GM13976 (cell line): Measurements from ENCODE around the gene CGB5.

Experiments
- DNase-seq: peaks from one replicate; pipeline ENCODE4 v3.0.0; 2012; ENCODE audit warnings: low spot score
- in situ Hi-C: fragments of 300-500 bp; cut with MboI; formaldehyde crosslinking; loops from one replicate; pipeline ENCODE4 v1.12.0; 2022; ENCODE audit warnings: low sequenced_read_pairs, mixed read lengths, inconsistent platforms; ENCODE audit not compliant: unreplicated experiment
- TF ChIP-seq, protein P1 (sequence below): IDR thresholded peaks from 2 replicates; pipeline ENCODE4 v1.5.1; 2012; ENCODE audit warnings: borderline replicate concordance, mild to moderate bottlenecking; ENCODE audit not compliant: insufficient read depth; ENCODE audit errors: extremely low read depth, missing control alignments, control extremely low read depth

CGB5 gene

DNA sequence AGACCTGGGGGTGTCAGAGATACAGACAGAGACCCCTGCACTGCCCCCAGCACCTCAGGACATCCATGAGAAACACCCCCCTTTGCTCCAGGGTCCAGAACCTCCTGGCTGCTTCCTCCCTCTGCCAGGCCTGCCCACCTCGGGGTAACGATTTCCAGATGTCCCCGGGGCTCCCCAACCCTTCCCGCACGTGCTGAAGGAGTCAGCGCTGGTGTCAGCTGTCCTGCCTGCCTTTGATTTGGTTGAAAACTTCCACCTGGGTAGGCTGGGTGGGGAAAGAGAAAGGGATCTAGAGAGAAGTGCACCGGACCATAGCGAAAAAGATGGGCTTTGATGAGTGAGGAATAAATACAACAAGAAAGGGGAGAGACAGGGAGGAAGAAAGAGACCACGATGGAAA lies 15.4 kb downstream of the CGB5 start:
- in situ Hi-C loops = no loop called here
- TF ChIP-seq, protein P1, sequence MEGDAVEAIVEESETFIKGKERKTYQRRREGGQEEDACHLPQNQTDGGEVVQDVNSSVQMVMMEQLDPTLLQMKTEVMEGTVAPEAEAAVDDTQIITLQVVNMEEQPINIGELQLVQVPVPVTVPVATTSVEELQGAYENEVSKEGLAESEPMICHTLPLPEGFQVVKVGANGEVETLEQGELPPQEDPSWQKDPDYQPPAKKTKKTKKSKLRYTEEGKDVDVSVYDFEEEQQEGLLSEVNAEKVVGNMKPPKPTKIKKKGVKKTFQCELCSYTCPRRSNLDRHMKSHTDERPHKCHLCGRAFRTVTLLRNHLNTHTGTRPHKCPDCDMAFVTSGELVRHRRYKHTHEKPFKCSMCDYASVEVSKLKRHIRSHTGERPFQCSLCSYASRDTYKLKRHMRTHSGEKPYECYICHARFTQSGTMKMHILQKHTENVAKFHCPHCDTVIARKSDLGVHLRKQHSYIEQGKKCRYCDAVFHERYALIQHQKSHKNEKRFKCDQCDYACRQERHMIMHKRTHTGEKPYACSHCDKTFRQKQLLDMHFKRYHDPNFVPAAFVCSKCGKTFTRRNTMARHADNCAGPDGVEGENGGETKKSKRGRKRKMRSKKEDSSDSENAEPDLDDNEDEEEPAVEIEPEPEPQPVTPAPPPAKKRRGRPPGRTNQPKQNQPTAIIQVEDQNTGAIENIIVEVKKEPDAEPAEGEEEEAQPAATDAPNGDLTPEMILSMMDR = no peak
- DNase-seq = no peak

DNA sequence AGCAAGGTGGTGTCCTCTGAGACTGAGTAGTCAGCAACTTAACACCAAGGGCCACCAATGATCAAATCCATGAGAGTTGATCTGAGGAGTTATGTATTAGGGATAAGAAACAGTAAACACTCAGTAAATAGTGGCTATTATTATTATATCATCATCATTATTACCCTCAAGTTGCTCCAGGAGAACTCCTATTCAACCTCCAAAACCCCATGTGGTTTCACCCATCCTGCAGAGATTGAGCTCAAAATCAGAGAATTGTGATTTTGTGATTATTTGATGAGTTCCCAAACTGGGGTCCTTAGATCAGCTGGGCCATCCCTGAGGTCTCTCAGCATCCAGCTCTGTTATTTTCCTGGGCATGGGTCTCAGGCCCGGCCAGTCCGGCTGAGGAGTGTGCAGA lies 17.4 kb downstream of the CGB5 start:
- TF ChIP-seq, protein P1 = no peak
- no peak for DNase-seq
- in situ Hi-C loops = no loop called here

DNA sequence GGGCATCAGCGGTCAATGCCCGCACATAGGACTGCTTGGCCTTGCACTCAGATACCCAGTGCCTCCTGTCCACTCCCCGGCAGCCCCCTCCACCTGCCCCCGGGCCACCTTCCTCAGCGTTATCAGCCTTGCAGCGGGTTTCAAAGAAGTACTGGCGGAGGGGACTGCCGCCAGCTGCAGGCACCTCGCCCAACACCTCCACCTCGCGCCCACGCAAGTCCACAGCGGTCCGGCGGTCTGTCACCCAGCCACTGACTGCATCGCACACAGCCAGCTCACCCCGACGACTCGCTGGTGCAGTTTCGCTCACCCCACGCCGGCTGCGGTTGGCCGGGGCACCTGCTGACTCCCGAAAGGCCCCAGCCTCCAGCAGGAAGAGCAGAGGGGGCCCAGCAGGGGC lies 17.8 kb downstream of the CGB5 start:
- TF ChIP-seq, protein P1 = no peak
- peak; percentile 71 for DNase-seq
- in situ Hi-C loops = no loop called here

DNA sequence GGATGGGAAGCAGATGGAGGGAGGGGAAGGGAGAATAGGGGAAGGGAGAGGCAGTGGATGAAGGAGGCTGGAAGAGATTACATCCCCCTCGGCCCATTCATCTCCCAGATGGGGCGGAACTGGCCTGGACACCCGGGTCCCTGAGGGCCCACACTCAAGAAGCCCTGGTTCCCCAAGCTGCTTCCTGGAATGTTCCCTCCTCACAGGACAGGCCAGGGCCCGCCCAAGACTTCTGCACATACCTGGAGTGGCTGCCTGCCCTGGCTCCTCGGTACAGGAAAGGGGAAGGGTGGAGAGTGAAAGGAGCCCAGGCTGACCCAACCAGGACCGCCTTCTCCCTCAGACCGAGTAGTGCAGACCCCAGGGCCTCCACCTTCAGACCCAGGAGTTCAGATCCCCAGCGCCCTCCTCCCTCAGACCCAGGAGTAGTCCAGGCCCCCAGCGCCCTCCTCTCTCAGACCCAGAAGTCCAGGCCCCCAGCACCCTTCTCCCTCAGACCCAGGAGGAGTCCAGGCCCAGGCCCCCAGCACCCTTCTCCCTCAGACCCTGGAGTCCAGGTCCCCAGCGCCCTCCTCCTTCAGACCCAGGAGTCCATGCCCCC lies 20.5 kb downstream of the CGB5 start:
- DNase-seq = no peak
- TF ChIP-seq, protein P1 = no peak
- in situ Hi-C loops = no loop called here

DNA sequence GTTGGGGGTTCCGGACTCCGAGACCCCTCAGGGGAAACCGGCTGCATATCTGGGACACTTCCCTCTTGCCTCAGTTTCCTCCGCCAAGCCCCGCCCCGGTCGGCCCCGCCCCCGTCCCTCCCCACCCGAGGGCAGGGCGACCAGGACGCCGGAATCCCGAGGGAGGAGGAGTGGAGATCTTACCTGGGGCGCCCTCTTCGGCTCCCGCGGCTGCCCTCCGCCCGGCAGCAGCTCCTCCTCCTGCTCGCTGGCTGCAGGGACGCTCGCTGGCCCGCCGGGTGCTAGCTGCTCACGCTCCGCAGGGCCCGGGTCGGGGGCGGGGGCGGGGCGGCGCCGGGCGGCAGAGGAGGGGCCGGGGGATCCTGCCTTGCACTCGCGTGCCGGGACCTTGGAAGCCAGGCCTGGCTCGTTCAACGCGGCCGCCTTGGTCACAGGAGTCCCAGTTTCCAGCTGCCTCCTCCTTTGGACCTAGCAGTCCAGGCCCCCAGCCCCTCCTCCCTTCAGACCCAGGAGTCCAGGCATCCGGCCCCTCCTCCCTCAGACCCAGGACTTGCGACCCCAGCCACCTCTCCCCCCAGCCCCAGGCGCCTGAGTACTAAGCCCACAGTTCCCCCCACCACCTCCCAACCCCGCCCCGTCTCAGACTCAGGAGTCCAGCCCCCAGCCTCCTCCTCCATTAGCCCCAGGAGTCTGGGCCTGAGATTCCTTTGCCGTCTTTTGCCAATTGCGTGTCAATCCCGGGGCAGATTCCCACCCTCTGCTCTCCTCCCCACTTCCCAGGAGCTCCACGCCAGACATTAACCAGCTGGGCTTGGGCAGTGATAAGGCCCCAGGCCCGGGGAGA lies 21.3 kb downstream of the CGB5 start, which contains the start of gene NTF4:
TSS of gene NTF4 (minus strand) at position 51 of the 844 bp plus-strand sequence. CDS start 2,821 bp downstream, outside the sequence.
- no peak for DNase-seq
- TF ChIP-seq, protein P1 = no peak
- in situ Hi-C loops = no loop called here

DNA sequence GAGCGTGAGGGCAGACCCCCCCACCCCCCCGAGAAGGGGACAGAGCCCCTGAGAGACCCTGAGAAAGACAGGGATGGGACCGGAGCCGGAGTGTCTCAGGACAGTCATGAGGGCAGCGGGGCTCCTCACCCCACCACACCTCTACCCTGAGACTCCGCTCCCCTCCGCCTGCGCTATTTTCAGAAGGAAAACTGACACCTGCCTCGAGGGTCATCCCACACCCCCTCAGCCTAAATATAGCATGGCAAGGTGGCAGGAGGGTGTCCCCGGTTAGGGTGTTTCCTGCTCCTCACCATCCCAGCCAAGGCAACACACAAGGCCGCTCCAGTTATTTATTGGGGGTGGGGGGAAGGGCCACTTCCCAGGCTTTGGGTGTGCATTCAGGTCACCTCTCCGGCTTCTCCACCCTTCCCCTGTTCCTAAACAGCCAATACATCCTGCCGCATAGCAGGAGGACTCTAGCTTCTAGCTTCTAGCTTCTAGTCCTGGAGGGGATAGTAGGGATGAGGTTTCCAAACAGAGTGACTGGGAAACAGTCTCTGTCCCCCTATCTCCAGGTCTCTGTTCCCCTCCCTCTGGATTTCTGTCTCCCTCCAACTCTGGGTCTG lies 22.4 kb downstream of the CGB5 start:
- no peak for DNase-seq
- in situ Hi-C loops = no loop called here
- TF ChIP-seq, protein P1 = no peak
